ENCODE results near the gene ATP2A2.
"Not testable (repeated sequence)": the region's sequence is repeated elsewhere in the genome, so short reads cannot be mapped to it uniquely, and the experiment has no call there.

Gene ATP2A2

GRCh38 chr12:110280779-110281548 lies at the start of gene ATP2A2:
ATP2A2 (plus strand) TSS chr12:110281247; CDS start chr12:110281790, 543 bp downstream.
- FAIRE-seq: no peak

GRCh38 chr12:110233212-110233903 lies 47.7 kb upstream of the ATP2A2 start:
- FAIRE-seq: no peak

- FAIRE-seq: peak; percentile 38
Measured at GRCh38 chr12:110234331-110234751, 46.7 kb upstream of the ATP2A2 start.

GRCh38 chr12:110234755-110235154 lies 46.3 kb upstream of the ATP2A2 start:
- peak; percentile 95 for FAIRE-seq

GRCh38 chr12:110235383-110235782 lies 45.7 kb upstream of the ATP2A2 start:
- FAIRE-seq: no peak

- no peak for FAIRE-seq
Measured at GRCh38 chr12:110243227-110243626, 37.8 kb upstream of the ATP2A2 start.

- FAIRE-seq: no peak
Measured at GRCh38 chr12:110244372-110244771, 36.7 kb upstream of the ATP2A2 start.

GRCh38 chr12:110244829-110245228 lies 36.2 kb upstream of the ATP2A2 start:
- FAIRE-seq: no peak

- no peak for FAIRE-seq
Measured at GRCh38 chr12:110245369-110245772, 35.7 kb upstream of the ATP2A2 start.

GRCh38 chr12:110246636-110247339 lies 34.3 kb upstream of the ATP2A2 start:
- FAIRE-seq: no peak

- no peak for FAIRE-seq
Measured at GRCh38 chr12:110247340-110248095, 33.5 kb upstream of the ATP2A2 start.

- FAIRE-seq: no peak
Measured at GRCh38 chr12:110248096-110248447, 33.0 kb upstream of the ATP2A2 start.

- no peak for FAIRE-seq
Measured at GRCh38 chr12:110249105-110249504, 31.9 kb upstream of the ATP2A2 start.

- no peak for FAIRE-seq
Measured at GRCh38 chr12:110249716-110250225, 31.3 kb upstream of the ATP2A2 start.

GRCh38 chr12:110251381-110251780 lies 29.7 kb upstream of the ATP2A2 start:
- FAIRE-seq: no peak

GRCh38 chr12:110252716-110253115 lies 28.3 kb upstream of the ATP2A2 start:
- FAIRE-seq: no peak

- no peak for FAIRE-seq
Measured at GRCh38 chr12:110253176-110253575, 27.9 kb upstream of the ATP2A2 start.

GRCh38 chr12:110254971-110255540 lies 26.0 kb upstream of the ATP2A2 start:
- no peak for FAIRE-seq

- not testable (repeated sequence) for FAIRE-seq
Measured at GRCh38 chr12:110255890-110256456, 25.1 kb upstream of the ATP2A2 start.

GRCh38 chr12:110256780-110257431 lies 24.1 kb upstream of the ATP2A2 start:
- no peak for FAIRE-seq

- no peak for FAIRE-seq
Measured at GRCh38 chr12:110258466-110258865, 22.6 kb upstream of the ATP2A2 start.

Measured in islet of Langerhans (tissue), 1 donor.